HG02884 (cell line): Measurements from ENCODE around the gene PATZ1.

Experiments used
- ATAC-seq: cut with Tn5 transposase; IDR thresholded peaks from one replicate; pipeline ENCODE4 v1.9.1; 2021; ENCODE audit warnings: mild to moderate bottlenecking, moderate library complexity; ENCODE audit not compliant: unreplicated experiment

Gene PATZ1

DNA sequence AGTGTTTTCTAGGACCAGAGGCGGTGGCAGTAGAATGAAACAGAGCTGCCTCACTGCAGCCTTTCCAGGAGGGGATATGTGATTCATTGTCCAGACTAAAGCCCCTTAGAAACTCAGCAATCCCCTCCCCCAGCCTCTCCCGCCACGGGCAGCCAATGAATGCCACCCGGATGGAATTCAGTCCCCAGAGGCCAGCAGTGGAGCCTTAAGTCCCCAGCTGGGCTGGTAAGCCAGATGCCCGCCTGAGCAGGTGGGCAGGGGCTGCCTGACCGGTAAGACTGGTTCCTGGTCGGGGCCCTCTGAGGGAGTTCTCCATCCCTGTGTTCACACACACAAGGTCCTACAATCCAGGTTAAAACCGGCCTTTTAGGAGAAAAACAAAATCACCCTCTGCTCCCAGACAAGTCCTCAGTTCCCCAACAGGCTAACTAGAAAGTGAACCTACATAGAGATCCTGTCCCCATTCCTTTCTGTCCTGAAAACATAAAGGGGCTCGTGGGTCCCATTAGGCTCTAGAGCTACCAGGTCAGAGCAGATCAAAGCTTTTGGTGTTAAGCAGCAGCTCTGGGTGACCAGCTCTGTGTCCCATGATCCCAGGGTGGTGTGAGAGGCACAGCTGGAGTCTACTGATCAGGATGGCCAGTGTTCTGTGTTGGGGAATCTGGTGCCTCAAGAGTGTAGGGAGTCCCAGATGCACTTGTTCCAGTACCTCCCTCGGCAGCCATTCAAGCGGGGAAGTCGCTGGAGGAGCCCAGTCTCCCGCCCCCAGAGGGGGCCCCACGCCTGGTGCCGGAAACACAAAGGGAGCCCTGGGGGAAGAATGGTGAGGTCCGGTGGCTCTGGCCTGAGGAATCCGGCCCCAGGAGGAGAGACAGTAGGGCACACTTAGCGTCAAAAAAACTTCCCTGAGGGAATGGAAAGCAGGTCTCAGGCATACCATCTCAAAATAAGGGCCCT, 2.6 kb downstream of the PATZ1 start:
- no peak for ATAC-seq

DNA sequence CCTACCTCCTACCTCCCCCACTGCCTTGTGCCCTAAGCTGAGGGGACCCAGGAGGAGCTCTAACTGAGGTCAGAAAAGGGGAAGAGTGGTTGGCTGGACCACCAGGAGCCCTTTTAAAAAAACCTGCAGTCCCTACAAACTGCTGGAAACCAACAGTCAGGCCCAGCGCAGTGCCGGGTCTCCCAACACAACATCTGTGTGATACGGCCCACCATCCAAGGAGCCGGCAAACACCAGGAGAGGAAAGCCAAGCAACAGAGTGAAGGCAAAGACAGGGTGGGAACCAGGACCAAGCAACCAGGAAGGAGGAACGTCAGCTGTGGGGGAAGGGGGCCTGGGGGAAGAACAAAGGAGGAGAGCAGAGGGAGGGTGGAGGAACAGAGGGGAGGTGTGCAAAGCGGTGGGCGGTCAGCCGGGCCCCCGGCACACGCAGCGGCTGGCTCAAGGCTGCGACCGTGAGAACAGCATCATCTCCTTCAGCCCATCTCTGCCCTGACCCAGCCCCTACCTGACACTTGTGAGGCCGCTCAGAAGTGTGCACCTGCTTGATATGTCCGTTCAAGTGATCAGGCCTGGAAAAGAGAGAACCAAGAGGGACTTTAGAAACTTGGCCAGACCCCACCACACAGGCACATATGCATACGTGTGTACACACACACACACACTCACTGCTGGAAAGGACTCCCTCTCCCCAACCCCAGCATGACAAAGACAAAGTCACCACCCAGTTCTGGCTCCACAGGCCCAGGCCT, 3.6 kb downstream of the PATZ1 start:
- no peak for ATAC-seq

DNA sequence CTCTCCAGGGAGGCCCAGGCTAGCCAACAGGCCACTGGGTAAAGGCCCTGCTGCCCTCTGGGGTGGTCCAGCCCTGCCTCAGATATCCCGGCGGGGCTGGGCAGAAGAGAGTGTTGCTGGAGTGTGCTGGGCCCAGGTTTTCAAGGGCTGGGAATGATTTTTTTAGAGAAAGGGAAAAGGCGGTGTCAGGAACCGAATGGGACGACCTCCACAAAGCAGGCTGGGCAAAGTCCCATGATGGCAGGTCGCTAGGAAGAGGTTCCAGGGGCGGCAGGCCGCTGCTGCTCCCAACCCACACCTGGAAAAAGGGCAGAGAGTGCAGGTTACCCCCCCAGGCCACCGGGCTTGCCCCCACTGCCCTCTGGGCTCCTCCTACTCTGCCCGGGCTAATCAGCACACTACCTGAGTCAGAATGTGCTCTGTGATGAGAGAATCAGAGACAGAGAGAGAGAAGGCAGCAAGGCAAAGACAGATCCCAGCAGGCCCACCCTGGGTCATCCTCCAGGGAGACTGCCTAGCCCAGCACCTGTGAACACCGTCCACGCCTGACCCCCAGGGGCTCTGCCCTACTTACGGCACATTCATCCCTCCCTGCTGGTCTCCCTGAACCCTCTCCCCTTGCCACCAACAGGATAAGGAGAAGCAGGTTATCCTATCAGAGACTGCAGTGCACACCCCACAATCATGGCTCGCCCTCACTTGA, 4.6 kb downstream of the PATZ1 start:
- ATAC-seq, result no peak

DNA sequence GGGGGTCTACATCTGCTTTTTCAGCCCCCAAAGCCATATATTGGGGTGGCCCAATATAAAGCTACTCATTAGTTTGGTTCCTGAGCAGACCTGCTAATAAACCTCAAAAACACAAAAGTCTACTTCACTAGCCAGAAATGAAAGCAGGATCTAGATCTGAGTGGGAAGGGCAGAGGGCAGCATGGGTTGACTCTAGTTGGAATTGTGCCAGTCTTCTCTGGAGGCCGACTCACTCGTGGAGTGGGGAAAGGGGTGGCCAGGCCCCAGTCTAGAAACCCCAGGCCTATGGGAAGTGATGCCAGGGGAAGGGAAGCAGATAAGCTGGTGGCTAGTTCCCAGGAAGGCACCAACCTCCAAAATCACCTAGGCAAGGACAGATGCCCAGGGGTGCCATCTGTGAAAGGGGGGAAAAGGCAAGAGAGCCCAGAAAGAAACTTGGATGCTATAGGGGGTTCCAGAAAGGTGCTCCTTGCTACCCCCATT, 5.3 kb downstream of the PATZ1 start:
- ATAC-seq, result no peak

DNA sequence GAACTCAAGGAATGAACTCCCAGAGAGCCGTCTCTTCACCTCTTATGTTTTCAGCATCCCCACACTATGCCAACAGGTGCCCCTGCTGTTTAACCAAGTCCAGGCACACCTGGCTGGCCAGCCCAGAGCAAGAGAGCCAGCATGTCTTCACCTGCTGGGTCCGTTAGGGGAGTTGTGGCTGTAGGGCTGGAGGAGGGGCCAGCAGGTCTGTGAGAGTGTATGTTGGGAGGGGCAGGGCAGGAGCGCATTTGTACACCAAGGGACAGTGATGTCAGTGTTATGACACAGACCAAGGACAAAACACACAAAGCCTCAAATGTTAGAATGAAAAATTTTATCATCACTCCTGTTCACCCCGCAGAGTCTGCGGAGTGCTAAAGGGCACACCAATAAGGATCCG, 5.8 kb downstream of the PATZ1 start:
- ATAC-seq, result no peak

DNA sequence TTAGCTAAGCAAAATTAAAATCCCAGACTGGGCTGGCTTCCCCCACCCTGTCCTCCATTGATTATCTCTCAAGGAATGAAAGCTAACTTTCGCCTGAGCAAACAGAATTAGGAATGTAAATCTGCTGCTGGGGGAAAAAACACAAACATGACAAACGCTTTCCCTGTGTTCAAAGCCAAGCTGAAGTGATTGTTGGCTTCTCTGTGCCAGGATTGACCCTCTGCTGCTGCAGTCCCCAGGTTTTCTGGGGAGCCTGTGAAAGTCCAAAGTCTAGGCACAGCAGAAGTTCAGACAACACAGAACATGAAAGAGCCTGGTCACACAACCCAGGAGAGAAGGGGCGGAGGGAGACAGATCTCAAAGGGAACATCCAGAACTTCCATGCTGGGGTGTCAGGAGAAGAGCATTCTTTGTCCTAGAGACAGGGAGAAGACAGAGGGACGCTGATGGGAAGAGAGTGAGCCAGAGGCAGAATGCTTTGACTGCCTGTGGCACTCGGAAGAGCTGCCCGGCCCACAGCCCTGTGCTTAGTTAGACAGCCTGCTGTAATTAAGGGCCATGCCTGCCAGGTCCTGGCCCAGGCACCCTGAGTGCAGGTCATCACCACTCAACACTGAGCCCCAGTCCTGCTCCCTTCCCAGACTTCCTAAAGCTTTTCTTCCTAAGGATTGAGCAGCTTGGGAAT, 6.9 kb downstream of the PATZ1 start:
- no peak for ATAC-seq

DNA sequence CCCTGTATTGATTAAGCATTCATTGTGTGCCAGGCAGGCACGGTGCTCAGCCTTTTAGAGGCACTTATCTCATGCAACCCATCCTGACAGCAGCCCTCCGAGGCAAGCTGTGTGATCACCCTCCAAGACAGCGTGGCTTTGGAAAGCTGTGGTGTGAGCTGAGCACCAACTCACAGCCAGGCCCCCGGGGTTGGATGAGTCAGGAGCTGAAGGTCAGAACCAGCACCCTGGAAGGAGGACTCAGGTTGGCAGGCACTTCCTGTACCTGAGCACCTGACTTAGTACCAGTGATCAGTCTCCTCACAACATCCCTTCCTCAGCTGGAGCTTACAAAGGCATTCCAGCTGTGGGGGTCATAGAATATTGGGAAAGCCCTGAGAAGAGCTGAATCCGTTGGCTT, 9.0 kb downstream of the PATZ1 start:
- no peak for ATAC-seq

DNA sequence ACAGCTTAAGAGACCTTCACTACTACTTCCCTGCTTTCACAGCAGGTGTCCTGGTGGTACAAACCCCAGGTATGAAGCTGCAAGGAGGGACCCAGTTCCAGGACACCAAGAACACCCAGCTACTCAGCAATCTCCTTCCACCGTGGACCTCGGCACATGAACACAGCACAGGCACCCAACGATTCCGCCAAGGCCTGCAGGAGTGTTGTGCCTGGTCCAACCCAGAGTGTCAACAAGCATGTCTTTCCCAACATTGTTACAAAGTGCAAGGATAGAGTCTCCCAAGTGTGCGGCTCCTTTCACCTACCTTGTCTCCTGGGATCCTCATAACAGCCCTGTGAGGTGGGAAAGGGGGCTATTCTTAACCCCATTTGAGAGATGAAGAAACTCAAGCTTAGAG, 11.8 kb downstream of the PATZ1 start:
- ATAC-seq, result no peak

DNA sequence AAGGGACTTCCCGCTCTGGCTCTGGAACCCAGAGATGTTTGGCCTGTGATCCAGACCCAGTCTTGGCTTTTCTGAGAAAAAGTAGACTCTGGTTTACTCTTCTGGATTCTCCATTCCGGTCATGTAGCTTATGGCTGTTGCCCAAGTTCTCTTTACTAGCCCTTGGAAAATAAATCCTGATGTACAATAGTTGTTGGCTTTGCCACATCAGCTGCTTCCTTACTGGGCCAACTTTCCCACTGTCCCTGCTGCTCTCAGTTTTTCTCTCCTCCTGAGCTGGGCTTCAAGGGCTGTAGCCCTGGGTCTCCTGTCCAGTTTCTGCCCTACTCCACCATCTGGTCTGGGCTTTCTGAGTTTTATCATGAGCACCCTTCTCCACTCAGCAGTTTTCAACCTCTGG, 12.5 kb downstream of the PATZ1 start:
- no peak for ATAC-seq

DNA sequence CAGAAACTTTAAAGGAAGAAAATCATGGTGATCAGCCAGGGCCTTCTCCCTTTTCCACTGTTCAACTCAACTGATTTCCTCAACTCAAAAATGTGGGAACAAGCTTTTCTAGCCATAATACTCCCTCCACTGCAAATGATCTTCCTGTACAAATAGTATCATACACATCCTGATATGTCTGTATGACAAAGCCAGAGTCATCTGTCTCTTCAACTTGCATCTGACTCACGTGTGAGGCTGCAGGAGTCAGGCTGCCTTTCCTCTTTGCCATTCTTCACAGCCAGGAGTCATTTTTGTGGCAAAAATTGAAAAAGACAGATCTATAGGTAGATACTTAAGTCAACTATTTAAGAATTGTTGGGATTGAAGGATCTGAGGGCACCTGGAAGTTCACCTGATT, 13.3 kb downstream of the PATZ1 start:
- no peak for ATAC-seq

DNA sequence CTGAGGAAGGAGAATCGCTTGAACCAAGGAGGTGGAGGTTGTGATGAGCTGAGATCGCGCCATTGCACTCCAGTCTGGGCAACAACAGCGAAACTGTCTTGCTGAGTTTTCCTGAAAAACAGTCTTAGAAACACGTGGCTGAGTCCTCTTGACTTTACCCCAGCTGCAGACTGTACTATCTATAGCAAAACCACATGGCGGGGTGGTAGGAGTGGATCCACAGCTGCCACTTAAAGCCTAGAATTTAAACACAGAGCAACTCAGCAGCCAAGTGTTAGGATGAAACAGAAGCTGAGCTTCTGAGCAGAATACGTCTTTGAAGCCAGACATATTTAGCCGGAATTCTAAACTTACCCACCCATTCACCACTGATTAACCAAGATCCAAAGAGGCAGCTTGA, 14.1 kb downstream of the PATZ1 start:
- no peak for ATAC-seq

DNA sequence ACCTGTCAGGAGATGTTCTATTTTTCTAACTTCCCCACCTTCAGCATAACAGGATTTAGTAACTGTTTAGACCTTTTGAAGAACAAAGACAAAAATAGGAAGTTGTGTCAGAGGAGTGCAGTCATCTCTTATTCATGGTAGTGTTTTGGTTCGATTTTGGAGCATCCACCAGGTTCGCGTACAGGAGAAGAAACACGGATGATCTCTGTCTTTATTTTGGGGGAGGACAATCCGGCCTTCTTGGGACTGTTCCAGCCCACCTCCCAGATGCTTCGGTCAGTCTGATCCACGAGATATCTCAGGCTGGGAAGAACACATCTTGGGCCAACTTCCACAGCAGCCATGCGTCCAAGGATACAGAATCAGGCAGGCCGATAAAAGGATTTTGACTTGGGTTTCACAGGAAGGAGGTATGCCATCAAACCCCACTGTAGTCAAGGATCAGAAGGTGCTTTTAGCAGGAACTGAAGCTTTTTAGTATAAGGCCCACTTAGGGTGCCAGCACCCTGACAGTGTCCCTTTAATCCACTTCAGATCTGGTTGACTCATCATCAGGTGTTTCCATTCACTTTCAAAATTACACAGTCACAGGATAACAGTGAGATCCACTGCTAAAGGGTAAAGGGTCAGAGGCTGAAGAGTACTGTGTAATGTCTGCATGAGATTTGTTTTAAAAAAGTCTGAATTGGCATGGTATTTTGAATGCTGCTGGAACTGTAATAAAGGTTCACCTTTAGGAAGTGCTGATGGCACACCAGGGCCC, 16.5 kb downstream of the PATZ1 start:
- ATAC-seq, result no peak

DNA sequence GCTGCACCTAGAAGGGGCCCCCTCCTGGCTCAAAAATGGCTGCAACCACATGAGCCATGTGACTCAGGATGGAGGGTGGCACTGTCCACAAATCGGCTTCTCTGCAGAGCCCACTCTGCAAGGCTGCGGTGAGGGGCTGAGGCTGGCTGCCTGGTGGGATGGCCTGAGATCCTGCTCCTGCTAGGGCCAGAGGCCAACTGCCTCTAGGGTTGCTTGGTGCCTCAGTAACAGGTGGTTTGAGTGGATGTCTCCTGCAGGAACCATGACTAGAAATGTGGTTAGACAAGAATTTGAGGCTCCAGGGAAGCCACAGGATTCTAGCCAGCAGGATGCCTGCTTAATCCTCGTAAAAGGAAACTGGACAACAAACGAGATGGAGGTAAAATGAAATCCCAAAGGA, 17.1 kb downstream of the PATZ1 start:
- no peak for ATAC-seq

DNA sequence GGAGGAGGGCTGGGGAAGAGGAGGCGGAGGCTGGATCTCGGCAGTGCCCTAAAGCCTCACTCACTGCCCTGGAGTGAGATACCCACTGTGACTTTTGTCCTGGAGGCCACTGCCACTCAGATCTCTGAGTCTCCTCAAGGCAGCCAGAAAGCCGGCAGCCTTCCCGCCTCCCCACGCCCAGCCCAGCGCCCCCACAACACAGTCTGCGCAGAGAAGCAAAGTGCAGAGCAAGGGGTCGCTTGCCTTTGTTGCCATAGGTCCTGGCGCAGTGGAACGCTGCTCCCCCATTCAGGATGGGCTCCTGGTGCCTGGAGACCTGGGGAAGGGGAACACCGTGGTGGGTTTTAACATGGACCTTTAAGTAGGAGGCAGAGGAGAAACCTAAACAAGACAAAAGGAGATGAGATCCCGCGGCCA, 17.6 kb downstream of the PATZ1 start:
- ATAC-seq, result no peak

DNA sequence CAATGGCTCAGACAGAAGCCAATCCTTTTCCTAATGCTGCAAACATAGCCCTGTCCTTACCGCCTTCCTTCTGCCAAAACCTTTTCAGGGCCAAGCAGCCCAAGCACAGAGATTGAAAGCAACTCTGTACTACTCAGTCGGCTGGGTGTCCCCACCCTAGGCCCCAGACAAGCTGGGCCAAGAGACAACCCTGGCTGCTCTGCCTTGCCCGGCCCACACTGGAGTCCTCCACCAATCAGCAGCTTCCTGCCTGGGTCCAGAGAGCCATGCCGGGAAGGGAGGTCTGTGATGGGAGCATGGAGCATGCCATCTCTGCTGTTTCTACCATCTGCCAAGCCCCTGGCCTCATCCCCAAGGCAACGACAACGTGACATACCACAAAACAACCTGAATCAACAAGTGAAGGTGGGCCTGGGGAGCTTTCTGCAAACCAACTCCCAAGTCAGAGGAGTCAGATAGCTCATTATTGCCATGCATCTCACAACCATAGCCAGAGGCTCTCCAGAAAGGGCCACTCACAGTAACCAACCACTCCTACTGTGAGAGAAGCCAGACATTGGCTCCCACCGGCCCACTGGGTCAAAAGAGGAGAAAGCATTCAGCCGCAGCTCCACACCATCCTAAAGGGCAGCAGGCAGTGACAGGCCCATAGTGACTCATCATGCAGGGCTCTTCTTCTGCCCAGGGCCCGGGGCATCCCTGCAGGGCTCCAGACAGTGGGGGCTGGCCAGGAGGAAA, 18.2 kb downstream of the PATZ1 start:
- ATAC-seq, result no peak

DNA sequence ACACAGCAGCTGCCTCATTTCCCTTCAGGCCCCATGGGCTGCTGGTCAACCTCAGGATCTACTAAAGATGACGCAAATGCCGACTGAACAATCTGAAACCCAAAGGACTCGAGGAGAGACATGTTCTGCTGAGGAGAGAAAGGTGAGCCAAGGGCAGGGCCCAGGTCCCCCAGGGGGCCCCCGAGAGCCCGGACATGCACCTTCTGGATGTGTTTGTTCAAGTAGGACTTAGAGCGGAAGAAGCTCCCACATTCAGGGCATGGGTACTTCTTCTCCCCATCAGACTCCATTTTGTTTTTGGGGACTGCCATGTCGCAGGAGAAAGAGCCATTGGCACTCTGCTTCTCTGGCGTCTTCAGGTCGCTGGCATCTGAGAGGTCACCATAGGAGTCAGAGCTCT, 19.3 kb downstream of the PATZ1 start:
- ATAC-seq, result no peak

DNA sequence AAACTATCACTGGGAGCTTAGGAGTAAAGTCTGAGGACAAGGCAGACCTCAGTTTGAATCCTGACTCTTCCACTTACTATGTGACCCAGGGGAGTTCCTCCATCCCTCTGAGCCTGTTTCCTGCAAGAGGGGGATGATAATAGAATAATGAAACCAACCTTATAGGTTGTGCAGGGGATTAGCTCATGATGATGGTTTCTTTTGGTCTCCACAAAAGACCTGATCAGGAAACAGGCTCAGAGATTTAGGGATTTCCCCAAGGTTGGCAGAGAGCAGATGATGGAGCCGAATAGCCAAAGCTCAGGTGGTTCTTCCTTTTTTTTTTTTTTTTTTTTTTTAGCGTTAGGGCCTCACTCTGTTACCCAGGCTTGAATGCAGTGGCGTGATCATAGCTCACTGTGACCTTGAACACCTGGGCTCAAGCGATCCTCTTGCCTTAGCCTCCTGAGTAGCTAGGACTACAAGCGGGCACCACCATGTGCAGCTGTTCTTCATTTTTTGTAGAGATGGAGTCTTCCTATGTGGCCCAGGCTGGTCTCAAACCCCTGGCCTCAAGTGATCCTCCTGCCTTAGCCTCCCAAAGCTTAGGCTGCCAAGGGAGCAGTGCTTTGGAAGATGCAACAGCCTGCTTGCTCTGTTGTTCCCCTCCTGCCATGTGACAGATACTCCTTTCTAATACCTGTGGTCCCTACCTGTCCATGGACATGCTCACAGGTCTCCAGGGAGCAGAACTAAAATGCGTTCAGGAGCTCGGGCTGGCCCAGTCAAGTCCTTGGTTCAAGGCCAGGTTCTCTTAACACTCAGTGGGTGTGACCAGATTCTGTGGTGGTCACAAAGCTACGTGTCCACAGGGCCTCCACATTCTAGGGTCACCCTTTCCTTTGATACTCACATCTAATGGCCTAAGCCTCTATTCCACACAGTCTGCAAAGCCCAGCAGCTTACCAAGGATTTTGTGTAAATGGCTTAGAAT, 22.3 kb downstream of the PATZ1 start:
- ATAC-seq, result no peak

DNA sequence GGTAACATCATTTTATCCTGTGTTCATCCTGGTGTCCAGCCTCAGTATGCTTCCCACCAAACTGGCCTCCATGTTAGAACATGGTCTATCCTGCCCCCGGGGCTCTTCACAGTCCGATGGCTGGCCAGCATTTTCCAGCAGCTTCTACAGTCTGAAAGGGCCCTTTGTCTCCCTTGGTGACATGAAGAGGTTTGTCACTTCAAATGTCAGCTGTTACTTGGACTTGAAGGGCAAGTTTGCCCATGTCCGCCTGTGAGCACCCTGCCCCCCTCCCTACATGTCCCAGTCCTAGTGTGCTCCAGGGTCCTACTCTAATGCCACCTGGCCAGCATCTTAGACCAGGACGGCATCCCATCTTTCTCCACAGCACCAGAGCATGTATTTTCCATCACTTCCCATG, 24.7 kb downstream of the PATZ1 start:
- no peak for ATAC-seq
